ENCODE data around the gene SIMC1.

The SIMC1 gene

DNA sequence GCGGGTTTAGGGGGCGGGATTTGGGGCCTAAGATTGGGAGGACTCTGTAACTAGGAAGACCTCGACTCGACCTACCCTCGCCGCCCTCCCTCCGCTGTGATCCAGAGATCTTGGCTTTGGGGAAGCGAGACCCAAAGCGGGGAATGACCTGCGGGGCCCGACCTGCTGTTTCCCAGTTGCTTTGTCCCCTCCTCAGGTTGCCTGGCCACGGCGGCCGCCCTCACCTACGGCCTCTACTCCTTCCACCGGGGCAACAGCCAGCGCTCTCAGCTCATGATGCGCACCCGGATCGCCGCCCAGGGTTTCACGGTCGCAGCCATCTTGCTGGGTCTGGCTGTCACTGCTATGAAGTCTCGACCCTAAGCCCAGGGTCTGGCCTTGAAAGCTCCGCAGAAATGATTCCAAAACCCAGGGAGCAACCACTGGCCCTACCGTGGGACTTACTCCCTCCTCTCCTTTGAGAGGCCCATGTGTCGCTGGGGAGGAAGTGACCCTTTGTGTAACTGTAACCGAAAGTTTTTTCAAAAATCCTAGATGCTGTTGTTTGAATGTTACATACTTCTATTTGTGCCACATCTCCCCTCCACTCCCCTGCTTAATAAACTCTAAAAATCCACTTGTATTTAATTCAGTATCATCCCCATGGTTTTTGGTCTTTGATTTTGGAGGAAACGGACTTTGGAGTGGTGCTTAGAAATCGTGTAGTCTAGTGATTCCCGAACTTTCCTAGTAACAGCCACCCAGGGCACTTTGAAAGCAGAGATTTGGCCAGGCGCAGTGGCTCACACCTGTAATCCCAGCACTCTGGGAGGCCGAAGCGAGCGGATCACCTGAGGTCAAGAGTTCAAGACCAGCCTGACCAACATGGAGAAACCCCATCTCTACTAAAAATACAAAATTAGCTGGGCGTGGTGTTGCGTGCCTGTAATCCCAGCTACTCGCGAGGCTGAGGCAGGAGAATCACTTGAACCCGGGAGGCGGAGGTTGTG lies 151.2 kb downstream of the SIMC1 start:
- DNase-seq: no peak

DNA sequence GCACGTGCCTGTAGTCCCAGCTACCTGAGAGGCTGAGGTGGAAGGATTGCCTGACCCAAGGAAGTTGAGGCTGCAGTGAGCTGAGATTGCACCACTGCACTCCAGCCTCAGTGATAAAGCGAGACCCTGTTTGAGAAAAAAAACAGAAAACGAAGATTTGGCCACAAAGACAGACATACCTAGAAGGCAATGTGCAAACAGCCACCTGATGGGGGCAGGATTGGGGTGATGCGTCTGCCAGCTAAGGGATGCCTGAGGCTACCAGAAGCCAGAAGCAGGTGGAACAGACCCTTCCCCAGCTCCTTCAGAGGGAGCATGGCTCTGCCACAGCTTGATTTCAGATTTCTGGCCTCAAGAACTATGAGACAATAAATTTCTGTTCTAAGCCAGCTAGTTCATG lies 153.3 kb downstream of the SIMC1 start:
- DNase-seq: no peak

DNA sequence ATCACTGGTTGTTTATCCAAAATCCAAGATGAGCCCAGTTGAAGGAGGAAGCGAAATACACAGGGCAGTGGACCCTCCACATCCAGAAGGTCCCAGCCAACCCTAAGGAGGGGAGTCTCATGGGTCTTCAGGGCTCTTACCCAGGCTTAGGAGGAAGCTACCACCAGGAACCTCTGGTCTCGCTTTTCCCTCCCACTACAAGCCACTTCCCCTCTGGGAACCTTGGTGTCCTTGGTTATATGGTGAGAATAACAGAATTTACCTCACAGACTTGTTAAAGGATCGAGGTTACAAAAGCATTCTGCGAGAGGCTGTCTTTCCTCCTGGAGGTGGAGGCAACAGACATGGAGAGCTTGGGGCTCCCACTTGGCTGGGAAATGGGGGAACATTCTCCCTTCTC lies 153.8 kb downstream of the SIMC1 start:
- no peak for DNase-seq

DNA sequence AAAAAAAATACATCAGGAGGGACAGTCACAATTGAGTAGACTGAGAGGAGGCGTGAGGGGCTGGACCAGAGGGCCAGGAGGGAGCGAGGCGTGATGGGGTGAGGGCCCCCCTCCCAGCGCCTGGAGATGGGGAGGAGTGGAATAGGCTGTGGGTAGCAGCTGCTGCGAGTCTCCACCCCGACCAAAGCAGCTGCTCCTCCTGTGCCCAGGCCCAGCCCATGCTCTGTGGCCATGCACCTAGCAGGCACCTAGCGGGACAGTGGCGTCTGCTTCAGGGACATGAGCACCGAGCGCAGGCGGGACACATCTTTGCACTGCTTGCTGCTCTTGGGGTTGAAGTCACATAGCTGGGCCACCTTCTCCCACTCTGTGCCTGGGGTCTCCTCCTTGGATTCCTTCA lies 154.3 kb downstream of the SIMC1 start:
- DNase-seq: no peak

DNA sequence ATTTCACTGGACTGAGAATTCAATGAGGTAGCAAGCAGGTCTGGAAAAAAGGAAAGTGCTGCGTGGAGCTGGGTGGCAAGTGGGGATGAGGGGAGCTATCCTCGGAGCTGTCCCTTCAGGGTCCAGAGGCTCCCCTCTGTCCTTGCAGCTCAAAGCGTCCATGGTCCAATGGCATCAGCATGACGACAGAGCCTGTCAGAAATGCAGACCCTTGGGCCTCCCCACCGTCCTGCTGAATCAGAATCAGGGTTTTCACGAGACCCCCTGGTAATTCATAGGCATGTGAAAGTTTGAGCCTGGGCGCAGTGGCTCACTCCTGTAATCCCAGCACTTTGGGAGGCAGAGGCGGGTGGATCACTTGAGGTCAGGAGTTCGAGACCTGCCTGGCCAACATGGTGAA lies 155.9 kb downstream of the SIMC1 start:
- no peak for DNase-seq

DNA sequence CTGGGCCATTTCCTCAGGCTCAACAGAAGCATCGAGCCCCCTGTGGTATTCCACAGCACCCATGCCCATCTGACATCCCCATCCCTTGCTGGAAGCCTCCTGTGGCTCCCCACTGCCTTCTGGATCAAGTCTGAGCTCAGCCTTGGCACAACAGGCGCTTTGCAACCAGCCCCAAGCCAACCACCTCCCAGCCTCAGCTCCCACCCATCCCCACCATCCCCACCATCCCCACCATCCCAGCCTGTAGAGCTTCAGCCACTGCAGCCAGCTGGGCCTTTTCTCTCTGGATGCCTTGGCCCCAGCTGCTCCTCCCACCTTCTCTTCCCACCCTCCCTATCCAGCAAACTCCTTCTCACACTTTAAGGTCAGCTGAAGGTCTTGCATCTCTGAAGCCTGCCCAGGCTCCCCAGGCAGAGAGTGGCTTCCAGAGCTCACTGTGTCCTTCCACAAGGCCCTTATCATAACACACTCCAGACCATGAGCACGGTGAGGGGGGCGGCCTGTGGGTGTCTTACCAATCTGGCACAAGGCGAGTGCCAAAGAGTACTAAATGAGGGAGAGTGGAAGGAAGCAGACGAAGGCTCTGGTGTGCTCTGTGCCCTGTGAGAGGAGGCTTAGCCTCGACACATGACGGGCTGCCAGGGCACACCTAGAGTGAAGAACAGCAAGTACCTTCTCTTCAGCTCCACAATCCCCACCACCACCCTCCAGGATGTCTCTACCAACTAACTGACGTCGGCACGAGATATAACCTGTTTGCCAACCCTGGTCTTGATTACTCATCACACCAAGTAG lies 156.9 kb downstream of the SIMC1 start:
- no peak for DNase-seq

All from NCI-H1417 (cell line).